Stimulated activated CD4-positive, alpha-beta T cell treated with anti-CD3 and anti-CD28 coated beads, Interleukin-15, amount 100 ng/mL, for 48 hours (primary cell): ENCODE results near the gene CKS1B.
A peak's percentile ranks its signal among the peaks of the same experiment; 100 is the strongest.

Source experiments
- DNase-seq, 2 donors: peaks; one replicate each; pipeline ENCODE4 v3.0.0-alpha.2; 2020; ENCODE audit warnings: low read depth in 2 of 2

Gene CKS1B

GRCh38 chr1:155014709-155015508 lies 40.4 kb downstream of the CKS1B start:
- DNase-seq = no peak

DNA sequence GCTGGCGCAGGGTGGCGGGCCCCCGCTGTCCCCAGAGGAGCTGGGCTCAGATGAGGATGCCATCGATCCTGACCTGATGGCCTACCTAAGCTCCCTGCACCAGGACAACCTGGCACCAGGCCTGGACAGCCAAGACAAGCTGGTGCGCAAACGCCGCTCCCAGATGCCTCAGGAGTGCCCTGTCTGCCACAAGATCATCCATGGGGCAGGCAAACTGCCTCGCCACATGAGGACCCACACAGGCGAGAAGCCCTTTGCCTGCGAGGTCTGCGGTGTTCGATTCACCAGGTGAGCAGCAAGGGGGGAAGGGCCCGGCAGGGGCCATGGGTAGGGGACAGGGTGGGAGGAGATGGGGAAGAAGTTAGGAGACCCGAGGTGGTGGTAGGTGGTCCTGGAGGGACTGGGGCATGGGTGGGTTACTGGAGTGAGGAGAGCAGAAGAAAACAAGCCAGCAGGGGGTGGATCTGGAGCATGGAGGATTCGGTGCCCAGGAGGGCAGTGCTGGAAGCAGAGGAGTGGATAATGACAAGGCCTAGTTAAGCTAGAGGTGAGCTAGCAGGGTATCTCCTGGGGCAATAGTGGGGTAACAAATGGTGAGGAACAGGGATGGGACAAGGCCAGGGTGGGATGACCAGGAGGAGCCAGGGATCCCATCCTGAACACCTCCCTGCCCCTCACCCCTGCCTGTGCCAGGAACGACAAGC lies 41.2 kb downstream of the CKS1B start:
- no peak for DNase-seq

- DNase-seq = no peak
Observed at GRCh38 chr1:155016231-155016831, 41.9 kb downstream of the CKS1B start.

DNA sequence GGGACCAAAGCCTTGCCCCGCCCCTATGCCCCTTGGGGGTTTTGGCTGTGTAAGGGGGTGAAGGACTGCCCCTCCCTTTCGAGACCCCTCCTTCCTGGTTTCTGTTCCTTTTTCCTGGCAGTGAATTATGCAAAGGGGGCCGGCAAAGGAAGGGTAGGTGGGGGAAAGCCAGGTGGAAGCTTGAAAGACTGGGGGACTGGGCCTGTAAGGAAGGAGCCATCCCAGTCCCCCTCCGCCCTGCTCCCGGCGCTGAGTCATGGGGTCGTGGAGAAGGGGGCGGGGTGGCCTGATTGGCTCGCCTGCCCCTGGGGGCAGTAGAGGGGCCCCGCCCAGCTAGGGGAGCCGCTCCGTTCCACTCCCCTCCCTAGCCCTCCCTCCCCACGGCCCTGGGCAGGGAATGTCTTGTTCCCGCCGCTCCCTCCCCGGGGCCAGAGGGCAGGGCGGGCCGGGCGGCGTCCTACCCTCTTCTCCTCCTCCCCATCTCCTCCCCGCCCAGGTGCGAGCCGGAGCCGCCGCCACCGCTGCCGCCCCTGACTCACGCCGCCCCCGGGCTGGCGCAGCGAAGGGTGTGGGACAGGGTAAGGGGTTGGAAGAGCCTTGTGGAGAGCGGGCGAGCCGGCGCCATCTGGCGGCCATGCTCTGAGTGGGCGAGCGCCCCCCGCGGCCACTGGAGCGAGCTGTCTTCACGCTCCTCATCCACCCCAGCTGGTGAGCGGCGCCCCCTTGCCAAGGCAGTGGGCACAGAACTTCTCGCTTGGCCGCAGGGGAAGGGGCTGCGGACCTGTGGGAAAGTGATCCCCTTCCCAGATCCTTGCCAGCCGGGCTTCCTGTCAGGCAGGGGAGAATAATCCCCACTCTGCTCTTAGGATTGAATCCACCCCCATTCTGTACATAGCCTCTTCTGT lies 42.8 kb downstream of the CKS1B start:
- peak; percentile 83 to 92 for DNase-seq

DNA sequence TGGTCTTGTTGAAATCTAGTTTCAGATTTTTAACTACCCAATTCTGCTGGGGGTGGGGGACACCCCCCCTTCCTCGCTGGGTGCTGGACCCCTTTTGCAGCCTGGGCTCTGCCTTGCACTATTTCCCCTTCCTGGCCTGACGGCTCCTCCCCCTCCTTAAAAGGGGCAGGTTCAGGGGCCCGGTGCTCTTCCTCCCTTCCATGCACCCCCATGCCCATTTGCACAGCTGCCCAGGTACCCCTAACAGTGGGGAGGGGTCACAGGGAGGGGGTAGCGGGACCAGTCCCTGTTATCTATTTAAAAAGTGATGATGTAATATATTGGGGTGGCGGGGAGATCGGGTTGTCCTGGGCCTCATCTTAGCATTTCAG lies 43.5 kb downstream of the CKS1B start:
- no peak for DNase-seq

GRCh38 chr1:155018617-155019348 lies 44.3 kb downstream of the CKS1B start:
- DNase-seq = no peak

DNA sequence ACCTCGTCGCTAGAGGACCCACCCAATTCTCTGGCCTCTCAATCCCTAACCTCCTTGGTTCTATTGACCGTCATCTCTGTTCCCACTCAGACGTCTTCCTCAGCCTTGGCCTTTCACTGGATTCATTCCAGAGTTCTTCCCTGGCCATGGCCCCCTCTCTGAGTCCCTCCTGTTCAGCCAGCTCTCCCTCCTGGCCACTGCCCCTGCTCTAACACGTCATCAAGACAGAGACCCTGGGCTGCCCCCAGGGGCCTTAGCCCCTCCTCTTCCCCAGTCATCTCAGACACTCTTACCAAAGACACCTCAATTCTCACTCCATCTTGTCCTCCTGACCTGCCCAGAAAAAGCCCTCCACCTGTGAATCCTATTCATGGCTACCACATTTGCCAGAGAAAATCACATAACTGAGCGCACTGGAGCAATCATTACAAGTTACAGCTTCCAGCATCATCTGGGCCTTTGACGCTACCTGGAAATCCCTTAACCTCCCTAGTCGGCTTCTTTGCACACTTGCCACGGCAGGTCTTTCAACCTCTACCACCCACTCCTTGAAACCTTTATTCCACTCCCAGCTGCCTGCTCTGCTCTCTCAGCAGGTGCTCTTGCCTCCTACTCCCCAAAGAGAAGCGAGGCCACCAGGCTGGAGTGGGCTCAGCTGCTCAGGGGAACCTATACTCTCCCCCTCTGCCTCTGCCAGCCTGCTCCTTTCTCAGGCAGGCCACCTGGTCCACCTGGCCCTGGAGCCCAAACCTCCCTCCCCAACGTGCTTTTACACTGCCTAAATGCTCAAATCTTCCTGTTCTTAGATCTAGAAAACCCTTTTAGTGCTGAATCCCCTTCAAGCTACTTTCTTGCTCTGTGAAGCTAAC lies 45.1 kb downstream of the CKS1B start:
- DNase-seq = no peak

GRCh38 chr1:155022136-155022926 lies 47.9 kb downstream of the CKS1B start:
- no peak for DNase-seq

DNA sequence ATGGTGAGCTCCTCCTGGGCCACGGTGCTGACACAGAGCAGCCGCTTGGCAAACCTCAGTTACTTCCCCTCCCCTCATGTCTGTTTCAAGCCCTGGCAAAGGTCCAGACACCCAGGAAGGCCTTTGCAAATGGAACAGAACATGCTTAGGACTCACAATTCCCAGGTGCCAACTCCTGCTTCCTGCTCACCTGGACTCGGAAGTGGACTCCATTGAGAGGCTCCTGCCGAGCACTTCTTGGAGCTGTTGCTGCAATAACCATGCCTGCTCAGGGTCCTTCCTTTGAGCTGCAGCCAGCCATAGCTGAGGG lies 48.4 kb downstream of the CKS1B start:
- DNase-seq = no peak

GRCh38 chr1:155023627-155024026 lies 49.1 kb downstream of the CKS1B start:
- DNase-seq = no peak

GRCh38 chr1:155024315-155024714 lies 49.8 kb downstream of the CKS1B start:
- no peak for DNase-seq

- DNase-seq = no peak
Observed at GRCh38 chr1:155026154-155026553, 51.7 kb downstream of the CKS1B start.

GRCh38 chr1:155026588-155026987 lies 52.1 kb downstream of the CKS1B start:
- DNase-seq = no peak
